ENCODE results near the gene PLCH1. TPM values are rescaled to one million over a fixed set of nuclear protein-coding genes. Genes with fewer than 3 reads are reported as not detected.

Gene PLCH1
- total RNA-seq, 1 experiment from 2014 or later, result 8.9 TPM

GRCh38 chr3:155553780-155554179, 191.1 kb downstream of the PLCH1 start:
- ATAC-seq, result no peak
- H3K4me1 Mint-ChIP-seq, result no peaks in the 10 kb centered on the region
- ChIA-PET CTCF (interaction anchor here (1.0 kb wide), 1 partner anchor 148 kb away, joined by 3 read pairs; no protein-coding TSS in a partner anchor), POLR2A (no interaction called here)
- DNase-seq (ENCODE audit: low spot score), result no peak
- no peaks in the 10 kb centered on the region for H3K9me3 Mint-ChIP-seq
- H3K27me3 Mint-ChIP-seq (ENCODE audit: low read depth), result no peaks in the 10 kb centered on the region
- no peak overlapping the region for H3K4me3 Mint-ChIP-seq
- H3K36me3 Mint-ChIP-seq, result peaks cover 4% of the 10 kb centered on the region; the same call in 1 of the 2 replicates
- TF ChIP-seq PREB (CRISPR knock-in tag; IDR thresholded peaks at IDR 0.05; ENCODE audit: borderline replicate concordance) (no peak), SMAD3 (CRISPR knock-in tag; IDR thresholded peaks at IDR 0.05; ENCODE audit: borderline replicate concordance) (no peak), ZNF425 (CRISPR knock-in tag; conservative IDR thresholded peaks at IDR 0.05) (no peak), JAZF1 (CRISPR knock-in tag; IDR thresholded peaks at IDR 0.05) (no peak), OVOL2 (CRISPR knock-in tag; IDR thresholded peaks at IDR 0.05; ENCODE audit: borderline replicate concordance) (no peak), GTF2I (CRISPR knock-in tag; conservative IDR thresholded peaks at IDR 0.05) (no peak), ARID4B (CRISPR knock-in tag; IDR thresholded peaks at IDR 0.05; ENCODE audit: borderline replicate concordance) (no peak), GABPB1 (CRISPR knock-in tag; IDR thresholded peaks at IDR 0.05) (no peak), NFE2L1 (CRISPR knock-in tag; IDR thresholded peaks at IDR 0.05) (no peak), ZMAT4 (CRISPR knock-in tag; IDR thresholded peaks at IDR 0.05) (no peak), CBFB (CRISPR knock-in tag; IDR thresholded peaks at IDR 0.05; ENCODE audit: low read depth) (no peak), FOXK1 (CRISPR knock-in tag; IDR thresholded peaks at IDR 0.05) (no peak), JUN (CRISPR knock-in tag; IDR thresholded peaks at IDR 0.05) (no peak), ATF1 (CRISPR knock-in tag; IDR thresholded peaks at IDR 0.05) (no peak)
- TF ChIP-seq, protein P1, sequence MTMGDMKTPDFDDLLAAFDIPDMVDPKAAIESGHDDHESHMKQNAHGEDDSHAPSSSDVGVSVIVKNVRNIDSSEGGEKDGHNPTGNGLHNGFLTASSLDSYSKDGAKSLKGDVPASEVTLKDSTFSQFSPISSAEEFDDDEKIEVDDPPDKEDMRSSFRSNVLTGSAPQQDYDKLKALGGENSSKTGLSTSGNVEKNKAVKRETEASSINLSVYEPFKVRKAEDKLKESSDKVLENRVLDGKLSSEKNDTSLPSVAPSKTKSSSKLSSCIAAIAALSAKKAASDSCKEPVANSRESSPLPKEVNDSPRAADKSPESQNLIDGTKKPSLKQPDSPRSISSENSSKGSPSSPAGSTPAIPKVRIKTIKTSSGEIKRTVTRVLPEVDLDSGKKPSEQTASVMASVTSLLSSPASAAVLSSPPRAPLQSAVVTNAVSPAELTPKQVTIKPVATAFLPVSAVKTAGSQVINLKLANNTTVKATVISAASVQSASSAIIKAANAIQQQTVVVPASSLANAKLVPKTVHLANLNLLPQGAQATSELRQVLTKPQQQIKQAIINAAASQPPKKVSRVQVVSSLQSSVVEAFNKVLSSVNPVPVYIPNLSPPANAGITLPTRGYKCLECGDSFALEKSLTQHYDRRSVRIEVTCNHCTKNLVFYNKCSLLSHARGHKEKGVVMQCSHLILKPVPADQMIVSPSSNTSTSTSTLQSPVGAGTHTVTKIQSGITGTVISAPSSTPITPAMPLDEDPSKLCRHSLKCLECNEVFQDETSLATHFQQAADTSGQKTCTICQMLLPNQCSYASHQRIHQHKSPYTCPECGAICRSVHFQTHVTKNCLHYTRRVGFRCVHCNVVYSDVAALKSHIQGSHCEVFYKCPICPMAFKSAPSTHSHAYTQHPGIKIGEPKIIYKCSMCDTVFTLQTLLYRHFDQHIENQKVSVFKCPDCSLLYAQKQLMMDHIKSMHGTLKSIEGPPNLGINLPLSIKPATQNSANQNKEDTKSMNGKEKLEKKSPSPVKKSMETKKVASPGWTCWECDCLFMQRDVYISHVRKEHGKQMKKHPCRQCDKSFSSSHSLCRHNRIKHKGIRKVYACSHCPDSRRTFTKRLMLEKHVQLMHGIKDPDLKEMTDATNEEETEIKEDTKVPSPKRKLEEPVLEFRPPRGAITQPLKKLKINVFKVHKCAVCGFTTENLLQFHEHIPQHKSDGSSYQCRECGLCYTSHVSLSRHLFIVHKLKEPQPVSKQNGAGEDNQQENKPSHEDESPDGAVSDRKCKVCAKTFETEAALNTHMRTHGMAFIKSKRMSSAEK (CRISPR knock-in tag; IDR thresholded peaks at IDR 0.05; ENCODE audit: borderline replicate concordance), result no peak
- H3K27ac Mint-ChIP-seq, result no peak overlapping the region
